PC-3 (cell line): ENCODE results near the gene USP14.

ENCODE experiments used
- EZH2 ChIP-seq: fragments of 300-600 bp; sonication (generic); IDR thresholded peaks from one replicate; pipeline ENCODE4 v1.6.1; 2017; ENCODE audit warnings: antibody characterized with exemption, mild to moderate bottlenecking, low read length; ENCODE audit not compliant: unreplicated experiment
- EZH2phosphoT487 ChIP-seq: fragments of 300-600 bp; sonication (generic); IDR thresholded peaks from 2 replicates; pipeline ENCODE4 v1.6.1; 2018; ENCODE audit warnings: mild to moderate bottlenecking, antibody characterized with exemption, low read length, borderline replicate concordance
- TF ChIP-seq, protein P1 (sequence below): fragments of 300-600 bp; sonication (generic); conservative IDR thresholded peaks from 2 replicates; pipeline ENCODE4 v1.5.1; 2017; ENCODE audit warnings: antibody characterized with exemption, low read depth, mild to moderate bottlenecking, low read length

DNA sequence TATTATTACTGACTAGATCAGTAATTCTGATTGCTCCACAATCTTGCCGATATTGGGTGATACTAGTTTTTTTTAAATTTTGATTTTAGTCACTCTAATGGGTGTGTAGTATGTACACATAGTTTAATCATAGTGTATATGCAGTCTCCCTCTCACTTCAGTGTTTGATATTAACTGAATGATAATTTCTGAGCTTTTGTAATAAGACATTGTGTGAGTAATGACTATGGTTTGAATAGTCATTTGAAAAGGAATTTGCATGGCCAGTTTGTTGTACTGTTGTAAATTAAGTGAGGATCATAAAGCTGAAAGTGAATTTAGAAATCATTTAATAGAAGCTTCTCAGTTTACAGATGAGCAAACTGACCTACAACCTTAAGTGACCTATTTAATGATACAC lies 33.4 kb downstream of the USP14 start:
- TF ChIP-seq, protein P1, sequence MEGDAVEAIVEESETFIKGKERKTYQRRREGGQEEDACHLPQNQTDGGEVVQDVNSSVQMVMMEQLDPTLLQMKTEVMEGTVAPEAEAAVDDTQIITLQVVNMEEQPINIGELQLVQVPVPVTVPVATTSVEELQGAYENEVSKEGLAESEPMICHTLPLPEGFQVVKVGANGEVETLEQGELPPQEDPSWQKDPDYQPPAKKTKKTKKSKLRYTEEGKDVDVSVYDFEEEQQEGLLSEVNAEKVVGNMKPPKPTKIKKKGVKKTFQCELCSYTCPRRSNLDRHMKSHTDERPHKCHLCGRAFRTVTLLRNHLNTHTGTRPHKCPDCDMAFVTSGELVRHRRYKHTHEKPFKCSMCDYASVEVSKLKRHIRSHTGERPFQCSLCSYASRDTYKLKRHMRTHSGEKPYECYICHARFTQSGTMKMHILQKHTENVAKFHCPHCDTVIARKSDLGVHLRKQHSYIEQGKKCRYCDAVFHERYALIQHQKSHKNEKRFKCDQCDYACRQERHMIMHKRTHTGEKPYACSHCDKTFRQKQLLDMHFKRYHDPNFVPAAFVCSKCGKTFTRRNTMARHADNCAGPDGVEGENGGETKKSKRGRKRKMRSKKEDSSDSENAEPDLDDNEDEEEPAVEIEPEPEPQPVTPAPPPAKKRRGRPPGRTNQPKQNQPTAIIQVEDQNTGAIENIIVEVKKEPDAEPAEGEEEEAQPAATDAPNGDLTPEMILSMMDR = no peak
- TF ChIP-seq EZH2phosphoT487 = no peak
- no peak for TF ChIP-seq EZH2
